Testis (tissue), 3 donors: ENCODE data around the gene INO80C. TPM values are rescaled to one million over a fixed set of nuclear protein-coding genes. Genes with fewer than 3 reads are reported as not detected.

ENCODE experiments used
- DNase-seq: peaks from one replicate; pipeline ENCODE4 v3.0.0-alpha.2; 2019
- H3K27ac ChIP-seq, 2 donors: fragments of 200-600 bp; sonication (generic); one replicate each; pipeline ENCODE4 v1.5.1; 2019
- H3K27me3 ChIP-seq: fragments of 200-600 bp; sonication (generic); one replicate; pipeline ENCODE4 v1.5.1; 2019
- H3K36me3 ChIP-seq: fragments of 200-600 bp; sonication (generic); one replicate; pipeline ENCODE4 v1.5.1; 2017; ENCODE audit warnings: low read depth; ENCODE audit errors: missing control alignments
- H3K4me1 ChIP-seq: fragments of 200-600 bp; sonication (generic); one replicate; pipeline ENCODE4 v1.5.1; 2019
- H3K4me3 ChIP-seq, 2 donors: fragments of 200-600 bp; sonication (generic); one replicate each; pipeline ENCODE4 v1.5.1; 2017 to 2019
- H3K9me3 ChIP-seq: fragments of 200-600 bp; sonication (generic); one replicate; pipeline ENCODE4 v1.5.1; 2017
- CTCF ChIP-seq, 3 experiments: fragments of 450-650 bp in 2 of 3; fragments of 200-600 bp in 1 of 3; sonication (generic) in 1 of 3; IDR thresholded peaks; one replicate each; pipeline ENCODE4 v1.5.1; 2016 to 2019; ENCODE audit warnings: antibody characterized with exemption in 3 of 3, mild to moderate bottlenecking in 2 of 3, moderate library complexity in 1 of 3
- POLR2A ChIP-seq: fragments of 450-650 bp; IDR thresholded peaks from one replicate; pipeline ENCODE4 v1.6.1; 2017; ENCODE audit warnings: antibody characterized with exemption, mild to moderate bottlenecking, moderate library complexity
- WGBS, 2 donors: methylation state at CpG; one replicate each; pipeline ENCODE4 v1.1.5; 2018; 5-methylcytosine and 5-hydroxymethylcytosine counted together
- intact Hi-C: fragments of 100-400 bp; cut with DNase I; formaldehyde crosslinking; loops from one replicate; pipeline ENCODE4 v1.15.1; 2023; ENCODE audit warnings: low total_unique reads
- polyA plus RNA-seq: library from polyadenylated mRNA; stranded (reverse); fragments of 350-450 nt; fragmentation: Illumina TruSeq; extraction: RNeasy Lipid Tissue Mini Kit (QIAGEN cat#74804); gene quantifications from one replicate; pipeline ENCODE4 v1.2.3, GENCODE V29; 2014; ENCODE audit warnings: low read depth, low replicate concordance; ENCODE audit not compliant: insufficient read depth
- total RNA-seq, 2 donors: library from RNA; depleted of rRNA; stranded (reverse); fragments of >200 nt; gene quantifications; one replicate each; pipeline ENCODE4 v1.2.3, GENCODE V29; 2016

INO80C gene
- total and polyA plus RNA-seq, 3 donors from 2014 or later, result 52.2 to 155 (median 77.5) TPM

GRCh38 chr18:35517715-35518114 is 20.0 kb upstream of the INO80C start:
- TF ChIP-seq POLR2A (no peak), CTCF (IDR thresholded peaks at IDR 0.05) (no peak)
- no peak for DNase-seq
- WGBS, 2 donors, result 82 to 88% methylated on average over 2 of the region's 2 CpGs
- peak overlapping the region in 1 of 2 donors; percentile 78 for H3K27ac ChIP-seq
- no peaks in the 10 kb centered on the region for H3K9me3 ChIP-seq
- intact Hi-C loops, result no loop called here
- H3K27me3 ChIP-seq, result no peaks in the 10 kb centered on the region
- no peak overlapping the region for H3K4me3 ChIP-seq
- no peaks in the 10 kb centered on the region for H3K36me3 ChIP-seq
- peaks cover 13% of the 10 kb centered on the region for H3K4me1 ChIP-seq

- no peaks in the 10 kb centered on the region for H3K36me3 ChIP-seq
- intact Hi-C loops, result no loop called here
- DNase-seq, result no peak
Observed at GRCh38 chr18:35516789-35517188, 19.0 kb upstream of the INO80C start.

GRCh38 chr18:35516351-35516750 is 18.6 kb upstream of the INO80C start:
- no peak for DNase-seq
- Histone ChIP-seq H3K4me3 (no peak overlapping the region), H3K9me3 (no peaks in the 10 kb centered on the region), H3K36me3 (no peaks in the 10 kb centered on the region), H3K4me1 (peaks cover 13% of the 10 kb centered on the region), H3K27ac (no peak overlapping the region), H3K27me3 (no peaks in the 10 kb centered on the region)
- 85 to 90% methylated on average over 3 of the region's 3 CpGs for WGBS, 2 donors
- intact Hi-C loops, result no loop called here
- TF ChIP-seq CTCF (IDR thresholded peaks at IDR 0.05) (no peak), POLR2A (no peak)

More at GRCh38 chr18:35516789-35517188, 19.0 kb upstream of the INO80C start:
- no peaks in the 10 kb centered on the region for H3K9me3 ChIP-seq
- peak overlapping the region in 1 of 2 donors; percentile 50 for H3K27ac ChIP-seq
- H3K27me3 ChIP-seq, result no peaks in the 10 kb centered on the region
- 75 to 83% methylated on average over 3 of the region's 3 CpGs for WGBS, 2 donors
- H3K4me3 ChIP-seq, result no peak overlapping the region
- TF ChIP-seq POLR2A, result no peak
- no peak for TF ChIP-seq CTCF (IDR thresholded peaks at IDR 0.05)
- peaks cover 13% of the 10 kb centered on the region for H3K4me1 ChIP-seq

GRCh38 chr18:35515460-35516130 is 17.8 kb upstream of the INO80C start:
- H3K27me3 ChIP-seq, result no peaks in the 10 kb centered on the region
- intact Hi-C loops, result no loop called here
- H3K36me3 ChIP-seq, result no peaks in the 10 kb centered on the region
- no peak overlapping the region for H3K4me3 ChIP-seq
- no peaks in the 10 kb centered on the region for H3K9me3 ChIP-seq
- H3K27ac ChIP-seq, result no peak overlapping the region
- 46 to 61% methylated on average over 6 of the region's 6 CpGs for WGBS, 2 donors
- TF ChIP-seq POLR2A, result no peak
- no peak for TF ChIP-seq CTCF (IDR thresholded peaks at IDR 0.05)
- H3K4me1 ChIP-seq, result peaks cover 8% of the 10 kb centered on the region
- DNase-seq, result no peak
